GM06990 (cell line): ENCODE data around the gene GABBR2.

Experiments used
- DNase-seq: peaks from one replicate; pipeline ENCODE4 v3.0.0-alpha.2; 2011; ENCODE audit not compliant: insufficient read length; ENCODE audit errors: extremely low read depth
- H3K27me3 ChIP-seq: replicated peaks from 2 replicates; pipeline ENCODE4 v1.6.0; 2011; ENCODE audit warnings: low read length; ENCODE audit not compliant: control insufficient read depth, insufficient read depth
- H3K36me3 ChIP-seq: 2 replicates; pipeline ENCODE4 v1.5.1; 2011; ENCODE audit warnings: low read length; ENCODE audit not compliant: control insufficient read depth, insufficient read depth
- H3K4me3 ChIP-seq: replicated peaks from 2 replicates; pipeline ENCODE4 v1.5.1; 2011; ENCODE audit warnings: low read depth, mild to moderate bottlenecking, control low read depth, low read length
- TF ChIP-seq, protein P1 (sequence below): IDR thresholded peaks from 2 replicates; pipeline ENCODE4 v1.5.1; 2011; ENCODE audit warnings: low read length, control low read depth, mild to moderate bottlenecking, inconsistent platforms; ENCODE audit not compliant: insufficient read depth, poor library complexity, severe bottlenecking

The GABBR2 gene

DNA sequence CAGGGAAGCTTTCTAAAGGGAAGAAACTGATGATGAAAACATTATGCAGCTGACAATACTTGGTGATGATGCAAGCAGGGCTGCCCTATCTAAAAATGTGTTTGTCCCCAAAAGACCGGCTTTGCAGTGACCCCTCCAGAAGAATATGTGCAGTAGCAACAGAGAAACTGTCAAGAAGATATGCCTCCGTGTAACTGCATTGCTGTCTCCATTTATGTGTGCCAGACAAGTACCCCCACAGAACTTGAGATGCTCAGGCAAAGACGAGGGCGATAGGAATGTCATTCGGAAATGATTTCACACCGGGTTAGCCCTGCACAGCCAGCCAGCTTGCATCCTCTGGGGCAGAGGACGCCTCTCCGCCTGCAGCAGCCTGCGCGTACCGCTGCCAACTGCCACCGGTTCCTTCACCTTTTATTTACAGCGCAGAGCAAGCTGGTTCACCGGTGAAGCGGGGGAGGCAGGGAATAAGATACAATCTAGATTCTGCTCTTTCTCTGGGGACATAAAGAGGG lies 2.0 kb downstream of the GABBR2 start:
- TF ChIP-seq, protein P1, sequence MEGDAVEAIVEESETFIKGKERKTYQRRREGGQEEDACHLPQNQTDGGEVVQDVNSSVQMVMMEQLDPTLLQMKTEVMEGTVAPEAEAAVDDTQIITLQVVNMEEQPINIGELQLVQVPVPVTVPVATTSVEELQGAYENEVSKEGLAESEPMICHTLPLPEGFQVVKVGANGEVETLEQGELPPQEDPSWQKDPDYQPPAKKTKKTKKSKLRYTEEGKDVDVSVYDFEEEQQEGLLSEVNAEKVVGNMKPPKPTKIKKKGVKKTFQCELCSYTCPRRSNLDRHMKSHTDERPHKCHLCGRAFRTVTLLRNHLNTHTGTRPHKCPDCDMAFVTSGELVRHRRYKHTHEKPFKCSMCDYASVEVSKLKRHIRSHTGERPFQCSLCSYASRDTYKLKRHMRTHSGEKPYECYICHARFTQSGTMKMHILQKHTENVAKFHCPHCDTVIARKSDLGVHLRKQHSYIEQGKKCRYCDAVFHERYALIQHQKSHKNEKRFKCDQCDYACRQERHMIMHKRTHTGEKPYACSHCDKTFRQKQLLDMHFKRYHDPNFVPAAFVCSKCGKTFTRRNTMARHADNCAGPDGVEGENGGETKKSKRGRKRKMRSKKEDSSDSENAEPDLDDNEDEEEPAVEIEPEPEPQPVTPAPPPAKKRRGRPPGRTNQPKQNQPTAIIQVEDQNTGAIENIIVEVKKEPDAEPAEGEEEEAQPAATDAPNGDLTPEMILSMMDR = no peak
- Histone ChIP-seq H3K36me3 (no peaks in the 10 kb centered on the region), H3K4me3 (no peak overlapping the region), H3K27me3 (peaks cover 1% of the 10 kb centered on the region; the same call in 1 of the 2 replicates)
- DNase-seq = no peak

DNA sequence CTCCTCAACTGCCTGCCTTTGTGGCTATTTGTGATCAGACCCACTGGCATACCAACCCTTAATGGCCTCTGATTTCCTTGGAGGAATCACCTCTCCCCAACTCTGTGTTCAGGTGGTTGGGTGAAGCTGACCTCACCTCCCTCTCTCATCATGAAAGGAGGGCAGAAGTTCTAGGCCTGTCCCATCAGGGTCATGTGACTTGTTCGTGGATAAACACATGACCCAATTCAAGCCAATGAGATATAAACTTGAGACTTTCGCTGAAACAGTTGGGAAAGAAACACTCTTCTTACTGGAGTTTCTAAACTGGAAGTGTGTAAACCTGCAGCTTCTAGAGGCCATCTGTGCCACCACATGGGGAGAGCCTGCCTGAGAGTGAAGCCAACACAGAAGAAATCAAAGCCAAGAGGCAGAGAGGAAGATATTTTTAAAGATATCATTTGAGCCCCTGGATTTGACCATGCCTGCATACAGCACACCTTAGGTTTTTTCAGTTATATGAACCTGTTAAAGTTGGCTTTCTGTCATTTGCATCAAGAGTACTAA lies 5.8 kb downstream of the GABBR2 start:
- Histone ChIP-seq H3K4me3 (no peak overlapping the region), H3K36me3 (no peaks in the 10 kb centered on the region), H3K27me3 (no peaks in the 10 kb centered on the region; the same call in 1 of the 2 replicates)
- DNase-seq = no peak
- TF ChIP-seq, protein P1 = no peak

DNA sequence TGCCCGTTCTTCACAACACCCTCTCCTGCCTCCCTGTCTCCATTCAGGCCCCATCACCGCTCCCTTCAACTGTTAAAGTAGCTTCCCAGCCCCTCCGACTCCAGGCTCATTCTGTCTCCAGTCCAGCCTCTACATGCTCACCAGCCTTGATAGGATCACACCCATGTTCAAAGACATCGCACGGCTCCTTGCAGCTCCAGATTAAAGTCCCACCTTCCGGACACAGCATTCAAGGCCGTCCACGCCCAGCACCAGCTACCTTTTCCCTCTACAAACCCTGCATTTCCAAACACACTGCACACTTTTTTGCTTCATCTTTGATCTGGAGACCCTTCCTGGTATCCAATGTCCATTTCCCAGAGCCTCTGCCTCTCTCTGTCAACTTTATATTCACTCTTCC lies 6.4 kb downstream of the GABBR2 start:
- Histone ChIP-seq H3K27me3 (no peaks in the 10 kb centered on the region; the same call in 1 of the 2 replicates), H3K4me3 (no peak overlapping the region), H3K36me3 (no peaks in the 10 kb centered on the region)
- no peak for DNase-seq
- TF ChIP-seq, protein P1 = no peak

DNA sequence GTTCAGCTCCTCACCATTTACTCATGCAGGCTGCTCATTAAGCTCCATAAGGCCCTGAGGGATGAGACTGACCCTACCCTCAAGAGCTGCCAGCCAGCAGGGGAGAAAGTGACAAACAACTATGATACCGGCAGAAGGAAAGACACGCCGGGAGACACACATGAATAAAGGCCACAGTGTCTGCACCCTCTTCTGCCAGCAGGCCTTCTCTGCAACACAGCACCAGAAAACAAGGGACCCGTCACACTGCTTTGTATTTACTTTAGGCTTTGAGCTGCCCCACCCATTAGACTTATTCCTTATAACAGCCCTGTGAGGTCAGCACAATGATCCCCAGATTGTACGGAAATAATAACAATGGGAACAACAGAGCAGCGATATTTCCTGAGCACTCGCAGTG lies 7.2 kb downstream of the GABBR2 start:
- TF ChIP-seq, protein P1 = no peak
- DNase-seq = no peak
- no peak overlapping the region for H3K4me3 ChIP-seq
- H3K36me3 ChIP-seq = no peaks in the 10 kb centered on the region
- no peaks in the 10 kb centered on the region; the same call in 1 of the 2 replicates for H3K27me3 ChIP-seq

DNA sequence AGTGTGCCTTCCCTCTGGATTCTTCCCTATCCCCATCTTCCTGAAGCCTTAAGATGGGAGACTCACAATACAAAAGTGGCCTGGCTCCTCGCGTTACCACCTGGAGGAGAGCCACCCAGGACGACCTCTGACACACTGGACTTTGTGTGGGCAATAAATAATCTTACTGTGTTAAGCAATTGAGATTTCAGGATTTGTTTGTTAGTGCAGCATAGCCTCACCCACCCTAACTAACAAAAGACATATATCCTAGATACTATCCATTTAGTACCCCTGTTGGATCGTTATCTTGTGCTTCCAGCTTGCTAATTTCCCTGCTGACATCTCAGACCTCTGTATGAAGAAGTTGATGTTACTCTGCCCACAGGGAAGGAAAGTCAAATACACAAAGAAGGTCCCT lies 7.9 kb downstream of the GABBR2 start:
- Histone ChIP-seq H3K36me3 (no peaks in the 10 kb centered on the region), H3K4me3 (no peak overlapping the region), H3K27me3 (no peaks in the 10 kb centered on the region; the same call in 1 of the 2 replicates)
- TF ChIP-seq, protein P1 = no peak
- no peak for DNase-seq
